Panc1 (cell line): ENCODE data around the gene AKAP13. TPM values are rescaled to one million over a fixed set of nuclear protein-coding genes. Genes with fewer than 3 reads are reported as not detected.

Source experiments
- ATAC-seq: fragments of 200-7000 bp; cut with Tn5 transposase; 2 replicates; pipeline ENCODE4 v1.9.1; 2020; ENCODE audit warnings: mild to moderate bottlenecking, moderate library complexity
- BruUV-seq: library from RNA; stranded (reverse); fragments of 400-500 nt; replicated peaks from 2 replicates; lab custom pipeline; 2021; lab: Mats Ljungman, UMichigan
- CTCF ChIA-PET: fragments of 300-600 bp; sonication (Branson Sonifier 250); formaldehyde crosslinking; loops from one replicate; lab custom pipeline; 2022; ENCODE audit warnings: antibody characterized with exemption; lab: Charles Lee
- POLR2A ChIA-PET: fragments of 300-600 bp; sonication (Branson Sonifier 250); formaldehyde crosslinking; loops from one replicate; lab custom pipeline; 2022; ENCODE audit warnings: antibody characterized with exemption; lab: Charles Lee
- DNase-seq: peaks from one replicate; pipeline ENCODE4 v3.0.0-alpha.2; 2010; ENCODE audit warnings: low read depth, low spot score
- H3K27ac ChIP-seq: 2 replicates; pipeline ENCODE4 v1.5.1; 2011; ENCODE audit warnings: mild to moderate bottlenecking, low read length, inconsistent platforms
- H3K27me3 ChIP-seq: fragments of 200-500 bp; sonication (Bioruptor generic); 2 replicates; pipeline ENCODE4 v1.6.0; 2014; ENCODE audit warnings: low read length, inconsistent platforms; ENCODE audit not compliant: control insufficient read depth, insufficient read depth
- H3K36me3 ChIP-seq: fragments of 200-500 bp; sonication (Bioruptor generic); 2 replicates; pipeline ENCODE4 v1.5.1; 2014; ENCODE audit warnings: inconsistent platforms, mild to moderate bottlenecking, low read length, moderate library complexity; ENCODE audit not compliant: control insufficient read depth, insufficient read depth
- H3K4me1 ChIP-seq: 2 replicates; pipeline ENCODE4 v1.5.1; 2011; ENCODE audit warnings: inconsistent platforms, mild to moderate bottlenecking, low read length, moderate library complexity; ENCODE audit not compliant: control insufficient read depth, insufficient read depth
- H3K4me3 ChIP-seq, 2 experiments: 2 replicates each; pipeline ENCODE4 v1.5.1; 2011 to 2012; ENCODE audit warnings: low read depth in 2 of 2, low read length in 2 of 2, mild to moderate bottlenecking in 2 of 2, inconsistent platforms in 1 of 2, moderate library complexity in 1 of 2
- H3K9me3 ChIP-seq: fragments of 200-500 bp; sonication (Bioruptor generic); 2 replicates; pipeline ENCODE4 v1.5.1; 2014; ENCODE audit warnings: low read depth, mild to moderate bottlenecking, inconsistent platforms, low read length, moderate library complexity; ENCODE audit not compliant: control insufficient read depth, insufficient read depth
- CTCF ChIP-seq: fragments of 450-650 bp; IDR thresholded peaks from 2 replicates; pipeline ENCODE4 v1.5.1; 2017; ENCODE audit warnings: mild to moderate bottlenecking
- POLR2AphosphoS5 ChIP-seq: IDR thresholded peaks from 2 replicates; pipeline ENCODE4 v1.6.1; 2012; ENCODE audit warnings: mild to moderate bottlenecking, low read depth, low read length, moderate library complexity
- REST ChIP-seq, 2 experiments: IDR thresholded peaks; 2 replicates each; pipeline ENCODE4 v1.6.1; 2011 to 2012; ENCODE audit warnings: low read depth in 2 of 2, control low read depth in 1 of 2, low read length in 1 of 2, mild to moderate bottlenecking in 1 of 2, moderate library complexity in 1 of 2; ENCODE audit not compliant: insufficient read depth in 1 of 2
- SIN3A ChIP-seq: IDR thresholded peaks from 2 replicates; pipeline ENCODE4 v1.6.1; 2012; ENCODE audit warnings: low read depth, mild to moderate bottlenecking, low read length, moderate library complexity, borderline replicate concordance; ENCODE audit not compliant: insufficient read depth
- TCF7L2 ChIP-seq: IDR thresholded peaks from 2 replicates; pipeline ENCODE4 v1.6.1; 2011; ENCODE audit warnings: mild to moderate bottlenecking, low read depth, low read length, inconsistent platforms
- in situ Hi-C: cut with HindIII; loops from 2 replicates; pipeline ENCODE4 v1.10.0; 2016; ENCODE audit warnings: low sequenced_read_pairs, low pct_unique_long_range_greater_than_20kb
- intact Hi-C: fragments of 100-400 bp; cut with micrococcal nuclease; formaldehyde crosslinking; loops from one replicate; pipeline ENCODE4 v1.10.0; 2022; ENCODE audit not compliant: unreplicated experiment
- total RNA-seq: library from RNA; stranded (reverse); gene quantifications from one replicate; pipeline ENCODE4 v1.2.1, GENCODE V29; 2021; ENCODE audit not compliant: unreplicated experiment

The AKAP13 gene
- total RNA-seq, 1 experiment from 2014 or later, result 94.2 TPM

DNA sequence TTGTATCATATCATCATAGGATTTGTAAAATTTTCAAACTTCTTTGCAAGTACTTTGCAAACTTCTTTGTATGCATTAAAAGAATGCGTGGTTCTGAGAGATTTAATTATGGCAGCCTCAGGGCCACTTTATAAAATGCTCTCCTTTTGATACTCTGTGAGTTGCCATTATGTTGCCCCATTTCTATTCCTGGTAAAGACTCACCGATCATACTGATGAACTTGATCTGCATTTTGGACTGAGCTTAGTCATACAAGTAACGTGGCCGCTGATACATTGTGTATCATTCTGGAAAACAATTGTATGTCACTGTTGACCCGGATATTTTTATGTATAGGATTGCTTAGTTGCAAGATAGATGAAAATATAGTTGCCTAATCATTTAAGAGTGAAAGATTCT, 38.8 kb downstream of the AKAP13 start:
- Histone ChIP-seq H3K4me1 (peaks cover 40% of the 10 kb centered on the region), H3K9me3 (no peaks in the 10 kb centered on the region), H3K27me3 (no peaks in the 10 kb centered on the region), H3K27ac (no peak overlapping the region), H3K36me3 (no peaks in the 10 kb centered on the region), H3K4me3 (no peak overlapping the region)
- POLR2A ChIA-PET, result no interaction called here
- no peak for ATAC-seq
- intact Hi-C loops, result no loop called here
- CTCF ChIA-PET, result no interaction called here
- TF ChIP-seq REST (IDR thresholded peaks at IDR 0.05; ENCODE audit: insufficient read depth in 1 of 2, low read depth in 2 of 2, low read length in 1 of 2), result no peak
- no peak for TF ChIP-seq POLR2AphosphoS5
- in situ Hi-C loops, result no loop called here
- DNase-seq, result no peak
- no TSS peak for BruUV-seq

- DNase-seq, result no peak
- POLR2A ChIA-PET, result no interaction called here
- Histone ChIP-seq H3K4me1 (peaks cover 23% of the 10 kb centered on the region), H3K36me3 (no peaks in the 10 kb centered on the region), H3K9me3 (no peaks in the 10 kb centered on the region), H3K4me3 (no peak overlapping the region), H3K27me3 (no peaks in the 10 kb centered on the region), H3K27ac (no peak overlapping the region)
- ATAC-seq, result no peak
- CTCF ChIA-PET, result no interaction called here
- in situ Hi-C loops, result no loop called here
- TF ChIP-seq SIN3A (no peak), REST (IDR thresholded peaks at IDR 0.05; ENCODE audit: insufficient read depth in 1 of 2, low read depth in 2 of 2, low read length in 1 of 2) (no peak), TCF7L2 (no peak), POLR2AphosphoS5 (no peak), CTCF (no peak)
- no TSS peak for BruUV-seq
- intact Hi-C loops, result no loop called here
These were observed 40.9 kb downstream of the AKAP13 start for GRCh38 chr15:85421116-85421925.
